ENCODE data around the gene CLCA2. TPM values are rescaled to one million over a fixed set of nuclear protein-coding genes. Genes with fewer than 3 reads are reported as not detected.

The CLCA2 gene
- total RNA-seq, 1 experiment from 2014 or later = not detected

DNA sequence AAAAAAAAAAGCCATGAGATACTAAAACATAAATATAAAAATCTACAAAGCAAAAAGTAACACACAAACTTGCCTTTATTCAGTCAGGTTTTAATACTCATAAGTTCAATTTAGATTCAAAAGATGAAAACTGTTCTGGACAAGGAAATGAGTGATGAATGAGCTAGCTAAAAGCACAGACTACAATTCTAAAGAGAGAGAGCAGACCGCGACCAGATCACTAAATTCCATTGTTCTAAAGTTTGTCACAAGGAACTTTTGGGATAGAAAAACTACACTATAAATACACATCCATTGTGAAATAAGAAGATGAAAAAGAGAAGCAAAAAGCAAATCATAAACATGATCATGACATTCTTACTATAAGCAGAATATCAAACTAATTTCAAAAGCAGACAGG is 29.6 kb upstream of the CLCA2 start:
- Histone ChIP-seq H3K9me3 (ENCODE audit: control insufficient read depth, low read depth, low read length) (no peaks in the 10 kb centered on the region), H3K14ac (ENCODE audit: insufficient read depth, low read length) (no peak overlapping the region), H4K5ac (ENCODE audit: insufficient read length, low read depth, low read length) (no peak overlapping the region), H3K79me2 (ENCODE audit: insufficient read depth, low read length) (no peaks in the 10 kb centered on the region; the same call in 1 of the 2 replicates), H2AK5ac (ENCODE audit: insufficient read length, low read length) (no peak overlapping the region), H3K9ac (ENCODE audit: extremely low read depth, insufficient read length, low read length) (no peak overlapping the region), H3K27ac (ENCODE audit: insufficient read length, low read depth, low read length) (no peak overlapping the region), H4K20me1 (ENCODE audit: control insufficient read depth, insufficient read depth, insufficient read length) (no peaks in the 10 kb centered on the region), H2BK120ac (ENCODE audit: low read depth, low read length, poor library complexity, severe bottlenecking) (no peak overlapping the region), H4K8ac (replicated peaks; ENCODE audit: insufficient read length, low read depth, low read length) (no peak overlapping the region), H3K23ac (ENCODE audit: insufficient read length, low read depth, low read length) (no peak overlapping the region), H3K27me3 (ENCODE audit: insufficient read depth, low read length) (no peaks in the 10 kb centered on the region), H3K56ac (ENCODE audit: insufficient read length, low read depth, low read length) (no peak overlapping the region), H3T11ph (ENCODE audit: low read length) (no peak overlapping the region), H3K4ac (ENCODE audit: low read depth, low read length) (no peak overlapping the region), H2BK20ac (ENCODE audit: low read depth, low read length, poor library complexity, severe bottlenecking) (no peak overlapping the region), H2BK12ac (ENCODE audit: insufficient read length, low read depth, low read length) (no peak overlapping the region), H3K23me2 (ENCODE audit: insufficient read length, low read depth, low read length, poor library complexity, severe bottlenecking) (peaks cover 3% of the 10 kb centered on the region), H4K91ac (ENCODE audit: insufficient read length, low read depth, low read length) (no peak overlapping the region), H3K4me2 (ENCODE audit: insufficient read depth, insufficient read length, low read length) (no peak overlapping the region), H3K4me1 (ENCODE audit: insufficient read depth, low read length) (no peaks in the 10 kb centered on the region), H2BK15ac (ENCODE audit: low read depth, low read length) (no peak overlapping the region), H3K79me1 (ENCODE audit: insufficient read depth, low read depth, low read length, poor library complexity, severe bottlenecking) (no peaks in the 10 kb centered on the region), H2AFZ (ENCODE audit: low read length) (no peak overlapping the region), H2BK5ac (ENCODE audit: insufficient read length, low read length) (no peak overlapping the region), H3K18ac (ENCODE audit: insufficient read length, low read depth, low read length) (no peak overlapping the region)
- H3K4me3 Mint-ChIP-seq = peak overlapping the region in 1 of 2 experiments; percentile 21; a peak in 1 of 5 replicates
- peaks cover 14 to 16% of the 10 kb centered on the region in 2 experiments for H3K4me1 Mint-ChIP-seq
- WGBS (ENCODE audit: extremely low coverage, insufficient read length, low lambda C conversion rate) = no CpG with 5 or more reads among the region's 2 CpGs
- TF ChIP-seq, protein P1, sequence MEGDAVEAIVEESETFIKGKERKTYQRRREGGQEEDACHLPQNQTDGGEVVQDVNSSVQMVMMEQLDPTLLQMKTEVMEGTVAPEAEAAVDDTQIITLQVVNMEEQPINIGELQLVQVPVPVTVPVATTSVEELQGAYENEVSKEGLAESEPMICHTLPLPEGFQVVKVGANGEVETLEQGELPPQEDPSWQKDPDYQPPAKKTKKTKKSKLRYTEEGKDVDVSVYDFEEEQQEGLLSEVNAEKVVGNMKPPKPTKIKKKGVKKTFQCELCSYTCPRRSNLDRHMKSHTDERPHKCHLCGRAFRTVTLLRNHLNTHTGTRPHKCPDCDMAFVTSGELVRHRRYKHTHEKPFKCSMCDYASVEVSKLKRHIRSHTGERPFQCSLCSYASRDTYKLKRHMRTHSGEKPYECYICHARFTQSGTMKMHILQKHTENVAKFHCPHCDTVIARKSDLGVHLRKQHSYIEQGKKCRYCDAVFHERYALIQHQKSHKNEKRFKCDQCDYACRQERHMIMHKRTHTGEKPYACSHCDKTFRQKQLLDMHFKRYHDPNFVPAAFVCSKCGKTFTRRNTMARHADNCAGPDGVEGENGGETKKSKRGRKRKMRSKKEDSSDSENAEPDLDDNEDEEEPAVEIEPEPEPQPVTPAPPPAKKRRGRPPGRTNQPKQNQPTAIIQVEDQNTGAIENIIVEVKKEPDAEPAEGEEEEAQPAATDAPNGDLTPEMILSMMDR (conservative IDR thresholded peaks at IDR 0.05) = no peak
- H3K27ac Mint-ChIP-seq = no peak overlapping the region
- no peak for DNase-seq
- peaks cover 0 to 2% of the 10 kb centered on the region in 2 experiments; a peak in 2 of 5 replicates for H3K9me3 Mint-ChIP-seq
- H3K27me3 Mint-ChIP-seq (ENCODE audit: low read depth) = no peaks in the 10 kb centered on the region
- peaks cover 0 to 10% (median 0%) of the 10 kb centered on the region in 3 experiments; a peak in 3 of 7 replicates for H3K36me3 Mint-ChIP-seq (ENCODE audit: insufficient read depth in 1 of 3, low read depth in 3 of 3)

Data from H9 (cell line).